T47D (cell line): ENCODE results near the gene ZNF532.
A peak's percentile ranks its signal among the peaks of the same experiment; 100 is the strongest.
"Not testable (repeated sequence)": the region's sequence is repeated elsewhere in the genome, so short reads cannot be mapped to it uniquely, and the experiment has no call there.

Experiments used
- DNase-seq, 2 experiments: peaks; one replicate each; pipeline versions ENCODE4 v3.0.0 to v3.0.0-alpha.2; 2011 to 2012; ENCODE audit warnings: low read depth in 1 of 2, low spot score in 1 of 2
- JUND ChIP-seq: IDR thresholded peaks from 2 replicates; pipeline ENCODE4 v1.6.1; 2012; ENCODE audit warnings: low read depth
- in situ Hi-C: cut with HindIII; loops from 2 replicates; pipeline ENCODE4 v1.10.0; 2016; ENCODE audit warnings: low sequenced_read_pairs, low pct_unique_long_range_greater_than_20kb

ZNF532 gene

GRCh38 chr18:58864146-58865032 is at the start of gene ZNF532:
ZNF532 (plus strand) TSS chr18:58864877. CDS start in a region left out here.
- TF ChIP-seq JUND: no peak
- in situ Hi-C loops: no loop called here
- peak; percentile 60 to 79 for DNase-seq

- in situ Hi-C loops: no loop called here
- TF ChIP-seq JUND: no peak
- no peak for DNase-seq
These were observed 45.6 kb upstream of the ZNF532 start for GRCh38 chr18:58819051-58819450.

- in situ Hi-C loops: no loop called here
- DNase-seq: no peak
- no peak for TF ChIP-seq JUND
These were observed 44.4 kb upstream of the ZNF532 start for GRCh38 chr18:58820251-58820650.

GRCh38 chr18:58822944-58823343 is 41.7 kb upstream of the ZNF532 start:
- no peak for TF ChIP-seq JUND
- DNase-seq: no peak
- in situ Hi-C loops: no loop called here

GRCh38 chr18:58823412-58823811 is 41.3 kb upstream of the ZNF532 start:
- in situ Hi-C loops: no loop called here
- TF ChIP-seq JUND: no peak
- DNase-seq: no peak

- in situ Hi-C loops, DNase-seq: not testable (repeated sequence)
These were observed 37.8 kb upstream of the ZNF532 start for GRCh38 chr18:58826926-58827325.

- TF ChIP-seq JUND: no peak
- in situ Hi-C loops: no loop called here
- no peak for DNase-seq
These were observed 37.2 kb upstream of the ZNF532 start for GRCh38 chr18:58827428-58827827.

GRCh38 chr18:58827886-58828285 is 36.8 kb upstream of the ZNF532 start:
- no peak for DNase-seq
- in situ Hi-C loops: no loop called here
- no peak for TF ChIP-seq JUND

GRCh38 chr18:58828399-58829121 is 36.1 kb upstream of the ZNF532 start:
- in situ Hi-C loops: no loop called here
- TF ChIP-seq JUND: no peak
- no peak for DNase-seq

GRCh38 chr18:58829263-58829662 is 35.4 kb upstream of the ZNF532 start:
- in situ Hi-C loops: no loop called here
- no peak for TF ChIP-seq JUND
- no peak for DNase-seq

GRCh38 chr18:58829886-58830285 is 34.8 kb upstream of the ZNF532 start:
- DNase-seq, in situ Hi-C loops: not testable (repeated sequence)

- in situ Hi-C loops: no loop called here
- TF ChIP-seq JUND: no peak
- DNase-seq: no peak
These were observed 33.1 kb upstream of the ZNF532 start for GRCh38 chr18:58831606-58832005.

GRCh38 chr18:58838165-58838860 is 26.4 kb upstream of the ZNF532 start:
- DNase-seq: no peak
- no peak for TF ChIP-seq JUND
- in situ Hi-C loops: no loop called here
